ENCODE data around the gene ACTL9.

Gene ACTL9

GRCh38 chr19:8673276-8673891 lies 25.2 kb downstream of the ACTL9 start:
- H3K4me3 Mint-ChIP-seq, result no peak overlapping the region
- H3K4me1 Mint-ChIP-seq (ENCODE audit: low read depth), result peaks cover 44% of the 10 kb centered on the region
- peaks cover 5% of the 10 kb centered on the region for H3K36me3 Mint-ChIP-seq (ENCODE audit: low read depth)
- peaks cover 5% of the 10 kb centered on the region for H3K9me3 Mint-ChIP-seq
- no peaks in the 10 kb centered on the region for H3K27me3 Mint-ChIP-seq
- H3K27ac Mint-ChIP-seq, result no peak overlapping the region

- Mint-ChIP-seq H3K36me3 (ENCODE audit: low read depth) (no peaks in the 10 kb centered on the region), H3K27ac (no peak overlapping the region), H3K4me1 (ENCODE audit: low read depth) (peaks cover 73% of the 10 kb centered on the region), H3K27me3 (no peaks in the 10 kb centered on the region), H3K9me3 (no peaks in the 10 kb centered on the region), H3K4me3 (no peak overlapping the region)
These were observed 31.7 kb downstream of the ACTL9 start for GRCh38 chr19:8666814-8667405.

- H3K4me1 Mint-ChIP-seq (ENCODE audit: low read depth), result peaks cover 60% of the 10 kb centered on the region
- no peaks in the 10 kb centered on the region for H3K27me3 Mint-ChIP-seq
- no peaks in the 10 kb centered on the region for H3K36me3 Mint-ChIP-seq (ENCODE audit: low read depth)
- peak overlapping the region; percentile 35 for H3K4me3 Mint-ChIP-seq
- no peak overlapping the region for H3K27ac Mint-ChIP-seq
- H3K9me3 Mint-ChIP-seq, result no peaks in the 10 kb centered on the region
These were observed 33.0 kb downstream of the ACTL9 start for GRCh38 chr19:8665468-8666213.

- Mint-ChIP-seq H3K36me3 (ENCODE audit: low read depth) (no peaks in the 10 kb centered on the region), H3K4me1 (ENCODE audit: low read depth) (peaks cover 53% of the 10 kb centered on the region), H3K27me3 (no peaks in the 10 kb centered on the region), H3K9me3 (no peaks in the 10 kb centered on the region), H3K27ac (no peak overlapping the region), H3K4me3 (no peak overlapping the region)
These were observed 33.9 kb downstream of the ACTL9 start for GRCh38 chr19:8664671-8665057.

GRCh38 chr19:8663920-8664670 lies 34.5 kb downstream of the ACTL9 start:
- Mint-ChIP-seq H3K27ac (peak overlapping the region; percentile 11), H3K4me1 (ENCODE audit: low read depth) (peaks cover 48% of the 10 kb centered on the region), H3K4me3 (no peak overlapping the region)

GRCh38 chr19:8662263-8662662 lies 36.3 kb downstream of the ACTL9 start:
- no peaks in the 10 kb centered on the region for H3K36me3 Mint-ChIP-seq (ENCODE audit: low read depth)
- peaks cover 39% of the 10 kb centered on the region for H3K4me1 Mint-ChIP-seq (ENCODE audit: low read depth)
- H3K4me3 Mint-ChIP-seq, result no peak overlapping the region
- no peaks in the 10 kb centered on the region for H3K9me3 Mint-ChIP-seq
- H3K27me3 Mint-ChIP-seq, result no peaks in the 10 kb centered on the region
- no peak overlapping the region for H3K27ac Mint-ChIP-seq

More at GRCh38 chr19:8663920-8664670, 34.5 kb downstream of the ACTL9 start:
- Mint-ChIP-seq H3K9me3 (no peaks in the 10 kb centered on the region), H3K36me3 (ENCODE audit: low read depth) (no peaks in the 10 kb centered on the region), H3K27me3 (no peaks in the 10 kb centered on the region)

- H3K27ac Mint-ChIP-seq, result no peak overlapping the region
- H3K27me3 Mint-ChIP-seq, result peaks cover 4% of the 10 kb centered on the region
- H3K36me3 Mint-ChIP-seq (ENCODE audit: low read depth), result no peaks in the 10 kb centered on the region
- no peak overlapping the region for H3K4me3 Mint-ChIP-seq
- H3K9me3 Mint-ChIP-seq, result no peaks in the 10 kb centered on the region
- H3K4me1 Mint-ChIP-seq (ENCODE audit: low read depth), result peaks cover 26% of the 10 kb centered on the region
These were observed 38.7 kb downstream of the ACTL9 start for GRCh38 chr19:8659905-8660304.

- no peak overlapping the region for H3K27ac Mint-ChIP-seq
These were observed 40.7 kb downstream of the ACTL9 start for GRCh38 chr19:8657869-8658268.

GRCh38 chr19:8655340-8655709 lies 43.3 kb downstream of the ACTL9 start:
- Mint-ChIP-seq H3K27ac (peak overlapping the region; percentile 71), H3K9me3 (no peaks in the 10 kb centered on the region), H3K27me3 (peaks cover 4% of the 10 kb centered on the region), H3K36me3 (ENCODE audit: low read depth) (no peaks in the 10 kb centered on the region), H3K4me3 (no peak overlapping the region), H3K4me1 (ENCODE audit: low read depth) (peaks cover 15% of the 10 kb centered on the region)

More at GRCh38 chr19:8657869-8658268, 40.7 kb downstream of the ACTL9 start:
- no peak overlapping the region for H3K4me3 Mint-ChIP-seq
- H3K4me1 Mint-ChIP-seq (ENCODE audit: low read depth), result peaks cover 15% of the 10 kb centered on the region
- H3K9me3 Mint-ChIP-seq, result no peaks in the 10 kb centered on the region
- H3K36me3 Mint-ChIP-seq (ENCODE audit: low read depth), result no peaks in the 10 kb centered on the region
- peaks cover 4% of the 10 kb centered on the region for H3K27me3 Mint-ChIP-seq

GRCh38 chr19:8654591-8655339 lies 43.8 kb downstream of the ACTL9 start:
- H3K36me3 Mint-ChIP-seq (ENCODE audit: low read depth), result no peaks in the 10 kb centered on the region
- no peaks in the 10 kb centered on the region for H3K9me3 Mint-ChIP-seq
- H3K27me3 Mint-ChIP-seq, result peaks cover 4% of the 10 kb centered on the region
- H3K4me1 Mint-ChIP-seq (ENCODE audit: low read depth), result peaks cover 15% of the 10 kb centered on the region
- no peak overlapping the region for H3K4me3 Mint-ChIP-seq
- H3K27ac Mint-ChIP-seq, result no peak overlapping the region

GRCh38 chr19:8648240-8648639 lies 50.4 kb downstream of the ACTL9 start:
- Mint-ChIP-seq H3K9me3 (no peaks in the 10 kb centered on the region), H3K27me3 (no peaks in the 10 kb centered on the region), H3K27ac (no peak overlapping the region), H3K4me1 (ENCODE audit: low read depth) (no peaks in the 10 kb centered on the region), H3K36me3 (ENCODE audit: low read depth) (no peaks in the 10 kb centered on the region), H3K4me3 (no peak overlapping the region)

Measured in stimulated activated naive CD8-positive, alpha-beta T cell treated with anti-CD3 and anti-CD28 coated beads, Interleukin-15, Interleukin-2, amounts not matched to agents 100 ng/mL and 50 ng/mL, for 24 hours (primary cell).